ENCODE data around the gene UPF1.

DNA sequence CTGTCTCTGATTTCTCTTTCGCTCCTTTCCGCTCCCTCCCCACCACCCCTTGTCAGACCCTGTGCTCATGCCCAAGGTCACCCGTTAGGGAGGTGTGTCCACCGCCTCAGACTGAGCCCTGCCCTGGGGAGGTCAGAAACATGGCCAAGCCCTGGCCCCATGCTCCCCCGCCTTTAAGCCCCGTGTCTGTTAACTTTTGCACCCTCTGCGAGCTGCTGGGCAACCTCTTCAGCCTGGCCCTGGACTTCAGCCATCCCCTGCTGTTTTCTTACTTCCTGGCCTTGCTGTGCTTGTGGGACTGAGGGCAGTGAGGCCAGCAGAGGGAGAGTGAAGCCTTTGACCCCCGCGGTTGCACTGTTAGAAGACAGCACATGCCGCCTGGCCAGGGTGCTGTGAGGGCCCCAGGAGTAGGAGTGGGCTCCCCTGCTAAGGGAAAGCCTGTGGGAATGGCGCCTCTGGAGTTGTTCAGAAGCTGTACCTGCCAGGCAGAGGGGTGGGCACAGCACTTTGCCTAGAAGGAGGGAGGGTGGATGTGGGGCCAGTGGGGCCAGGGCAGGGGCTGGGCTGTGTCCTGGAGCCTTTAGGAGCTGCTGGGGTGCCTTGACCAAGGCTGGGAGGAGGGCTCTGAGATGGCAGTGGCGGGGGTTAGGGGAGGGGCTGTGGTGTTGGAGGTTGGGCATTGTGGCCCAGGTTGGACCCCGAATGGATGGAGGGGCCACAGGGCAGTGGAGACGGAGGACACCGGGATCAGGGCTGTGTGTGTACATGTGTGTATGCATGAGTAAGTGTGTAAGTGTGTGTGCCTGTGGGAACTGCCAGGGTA is 7.9 kb downstream of the UPF1 start:
- TF ChIP-seq, protein P1, sequence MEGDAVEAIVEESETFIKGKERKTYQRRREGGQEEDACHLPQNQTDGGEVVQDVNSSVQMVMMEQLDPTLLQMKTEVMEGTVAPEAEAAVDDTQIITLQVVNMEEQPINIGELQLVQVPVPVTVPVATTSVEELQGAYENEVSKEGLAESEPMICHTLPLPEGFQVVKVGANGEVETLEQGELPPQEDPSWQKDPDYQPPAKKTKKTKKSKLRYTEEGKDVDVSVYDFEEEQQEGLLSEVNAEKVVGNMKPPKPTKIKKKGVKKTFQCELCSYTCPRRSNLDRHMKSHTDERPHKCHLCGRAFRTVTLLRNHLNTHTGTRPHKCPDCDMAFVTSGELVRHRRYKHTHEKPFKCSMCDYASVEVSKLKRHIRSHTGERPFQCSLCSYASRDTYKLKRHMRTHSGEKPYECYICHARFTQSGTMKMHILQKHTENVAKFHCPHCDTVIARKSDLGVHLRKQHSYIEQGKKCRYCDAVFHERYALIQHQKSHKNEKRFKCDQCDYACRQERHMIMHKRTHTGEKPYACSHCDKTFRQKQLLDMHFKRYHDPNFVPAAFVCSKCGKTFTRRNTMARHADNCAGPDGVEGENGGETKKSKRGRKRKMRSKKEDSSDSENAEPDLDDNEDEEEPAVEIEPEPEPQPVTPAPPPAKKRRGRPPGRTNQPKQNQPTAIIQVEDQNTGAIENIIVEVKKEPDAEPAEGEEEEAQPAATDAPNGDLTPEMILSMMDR (IDR thresholded peaks at IDR 0.05), result no peak
- TF ChIP-seq EP300 (IDR thresholded peaks at IDR 0.05; ENCODE audit: low read depth), result no peak

Measured in transverse colon (tissue), 3 donors.